ENCODE results near the gene SHKBP1.
A peak's percentile ranks its signal among the peaks of the same experiment; 100 is the strongest.

The SHKBP1 gene

GRCh38 chr19:40565910-40566495, 10.7 kb upstream of the SHKBP1 start:
- H3K4me3 ChIP-seq: no peak overlapping the region
- H3K27me3 ChIP-seq (ENCODE audit: low read depth): peaks cover 5% of the 10 kb centered on the region; the same call in 1 of the 2 replicates
- H3K9me3 ChIP-seq: no peaks in the 10 kb centered on the region
- in situ Hi-C loops (cut with MboI; ENCODE audit: low sequenced_read_pairs): no loop called here
- no peak for DNase-seq (ENCODE audit: low spot score in 2 of 2)
- H3K36me3 ChIP-seq (replicated peaks): no peaks in the 10 kb centered on the region
- peaks cover 4% of the 10 kb centered on the region; the same call in 1 of the 2 replicates for H3K4me1 ChIP-seq

- in situ Hi-C loops (cut with MboI; ENCODE audit: low sequenced_read_pairs): no loop called here
- H3K4me1 ChIP-seq: peaks cover 4% of the 10 kb centered on the region; the same call in 1 of the 2 replicates
- H3K27me3 ChIP-seq (ENCODE audit: low read depth): no peaks in the 10 kb centered on the region
- no peak for DNase-seq (ENCODE audit: low spot score in 2 of 2)
- H3K9me3 ChIP-seq: no peaks in the 10 kb centered on the region
- no peak overlapping the region for H3K4me3 ChIP-seq
- no peaks in the 10 kb centered on the region for H3K36me3 ChIP-seq (replicated peaks)
Measured at GRCh38 chr19:40567040-40567749, 9.5 kb upstream of the SHKBP1 start.

GRCh38 chr19:40567750-40568494, 8.8 kb upstream of the SHKBP1 start:
- in situ Hi-C loops (cut with MboI; ENCODE audit: low sequenced_read_pairs): no loop called here
- H3K4me3 ChIP-seq: no peak overlapping the region
- H3K27me3 ChIP-seq (ENCODE audit: low read depth): no peaks in the 10 kb centered on the region
- no peak for DNase-seq (ENCODE audit: low spot score in 2 of 2)
- no peaks in the 10 kb centered on the region for H3K36me3 ChIP-seq (replicated peaks)
- H3K9me3 ChIP-seq: no peaks in the 10 kb centered on the region
- H3K4me1 ChIP-seq: peaks cover 4% of the 10 kb centered on the region; the same call in 1 of the 2 replicates

GRCh38 chr19:40570313-40571004, 6.2 kb upstream of the SHKBP1 start:
- Histone ChIP-seq H3K9me3 (no peaks in the 10 kb centered on the region), H3K27me3 (ENCODE audit: low read depth) (no peaks in the 10 kb centered on the region), H3K36me3 (replicated peaks) (no peaks in the 10 kb centered on the region), H3K4me3 (peak overlapping the region; percentile 29), H3K4me1 (peaks cover 4% of the 10 kb centered on the region; the same call in 1 of the 2 replicates)
- peak; percentile 97 to 100 for DNase-seq (ENCODE audit: low spot score in 2 of 2)
- in situ Hi-C loops (cut with MboI; ENCODE audit: low sequenced_read_pairs): no loop called here

GRCh38 chr19:40571005-40571318, 5.7 kb upstream of the SHKBP1 start:
- no peak for DNase-seq (ENCODE audit: low spot score in 2 of 2)
- Histone ChIP-seq H3K9me3 (no peaks in the 10 kb centered on the region), H3K36me3 (replicated peaks) (no peaks in the 10 kb centered on the region), H3K4me1 (peaks cover 6% of the 10 kb centered on the region; the same call in 1 of the 2 replicates), H3K4me3 (no peak overlapping the region), H3K27me3 (ENCODE audit: low read depth) (no peaks in the 10 kb centered on the region)
- in situ Hi-C loops (cut with MboI; ENCODE audit: low sequenced_read_pairs): no loop called here

- Histone ChIP-seq H3K9me3 (no peaks in the 10 kb centered on the region), H3K36me3 (replicated peaks) (no peaks in the 10 kb centered on the region), H3K4me1 (peaks cover 8% of the 10 kb centered on the region; the same call in 1 of the 2 replicates), H3K4me3 (no peak overlapping the region), H3K27me3 (ENCODE audit: low read depth) (no peaks in the 10 kb centered on the region)
- DNase-seq (ENCODE audit: low spot score in 2 of 2): no peak
- in situ Hi-C loops (cut with MboI; ENCODE audit: low sequenced_read_pairs): no loop called here
Measured at GRCh38 chr19:40571831-40572495, 4.7 kb upstream of the SHKBP1 start.

- Histone ChIP-seq H3K9me3 (no peaks in the 10 kb centered on the region), H3K4me1 (peaks cover 4% of the 10 kb centered on the region), H3K4me3 (no peak overlapping the region), H3K36me3 (replicated peaks) (peaks cover 9% of the 10 kb centered on the region), H3K27me3 (ENCODE audit: low read depth) (no peaks in the 10 kb centered on the region)
- DNase-seq (ENCODE audit: low spot score in 2 of 2): no peak
- in situ Hi-C loops (cut with MboI; ENCODE audit: low sequenced_read_pairs): no loop called here
Measured at GRCh38 chr19:40575326-40575725, 1.3 kb upstream of the SHKBP1 start.

- Histone ChIP-seq H3K4me3 (peak overlapping the region; percentile 86), H3K9me3 (no peaks in the 10 kb centered on the region), H3K36me3 (replicated peaks) (peaks cover 18% of the 10 kb centered on the region), H3K27me3 (ENCODE audit: low read depth) (no peaks in the 10 kb centered on the region), H3K4me1 (peaks cover 4% of the 10 kb centered on the region)
- peak in 1 of 2 experiments; percentile 67 for DNase-seq (ENCODE audit: low spot score in 2 of 2)
- in situ Hi-C loops (cut with MboI; ENCODE audit: low sequenced_read_pairs): no loop called here
Measured at GRCh38 chr19:40576151-40576584, 505 bp upstream of the SHKBP1 start.

- peaks cover 4% of the 10 kb centered on the region for H3K4me1 ChIP-seq
- in situ Hi-C loops (cut with MboI; ENCODE audit: low sequenced_read_pairs): no loop called here
- no peaks in the 10 kb centered on the region for H3K27me3 ChIP-seq (ENCODE audit: low read depth)
- H3K4me3 ChIP-seq: no peak overlapping the region
- H3K36me3 ChIP-seq (replicated peaks): peaks cover 25% of the 10 kb centered on the region
- no peaks in the 10 kb centered on the region for H3K9me3 ChIP-seq
- peak; percentile 54 to 62 for DNase-seq (ENCODE audit: low spot score in 2 of 2)
Measured at GRCh38 chr19:40578442-40578908, 1.8 kb downstream of the SHKBP1 start.

- in situ Hi-C loops (cut with MboI; ENCODE audit: low sequenced_read_pairs): no loop called here
- Histone ChIP-seq H3K27me3 (ENCODE audit: low read depth) (no peaks in the 10 kb centered on the region), H3K4me3 (no peak overlapping the region), H3K4me1 (peaks cover 4% of the 10 kb centered on the region), H3K9me3 (no peaks in the 10 kb centered on the region), H3K36me3 (replicated peaks) (peaks cover 32% of the 10 kb centered on the region)
- no peak for DNase-seq (ENCODE audit: low spot score in 2 of 2)
Measured at GRCh38 chr19:40580619-40581018, 3.9 kb downstream of the SHKBP1 start.

- Histone ChIP-seq H3K27me3 (ENCODE audit: low read depth) (no peaks in the 10 kb centered on the region), H3K36me3 (replicated peaks) (peaks cover 33% of the 10 kb centered on the region), H3K9me3 (no peaks in the 10 kb centered on the region), H3K4me1 (no peaks in the 10 kb centered on the region; the same call in 1 of the 2 replicates), H3K4me3 (no peak overlapping the region)
- no peak for DNase-seq (ENCODE audit: low spot score in 2 of 2)
- in situ Hi-C loops (cut with MboI; ENCODE audit: low sequenced_read_pairs): no loop called here
Measured at GRCh38 chr19:40581531-40581930, 4.9 kb downstream of the SHKBP1 start.

- in situ Hi-C loops (cut with MboI; ENCODE audit: low sequenced_read_pairs): no loop called here
- no peak for DNase-seq (ENCODE audit: low spot score in 2 of 2)
- H3K9me3 ChIP-seq: no peaks in the 10 kb centered on the region
- no peaks in the 10 kb centered on the region; the same call in 1 of the 2 replicates for H3K4me1 ChIP-seq
- no peaks in the 10 kb centered on the region for H3K27me3 ChIP-seq (ENCODE audit: low read depth)
- peaks cover 43% of the 10 kb centered on the region for H3K36me3 ChIP-seq (replicated peaks)
- no peak overlapping the region for H3K4me3 ChIP-seq
Measured at GRCh38 chr19:40582467-40582866, 5.8 kb downstream of the SHKBP1 start.

- Histone ChIP-seq H3K9me3 (no peaks in the 10 kb centered on the region), H3K27me3 (ENCODE audit: low read depth) (no peaks in the 10 kb centered on the region), H3K4me1 (no peaks in the 10 kb centered on the region; the same call in 1 of the 2 replicates), H3K4me3 (no peak overlapping the region), H3K36me3 (replicated peaks) (peaks cover 40% of the 10 kb centered on the region)
- in situ Hi-C loops (cut with MboI; ENCODE audit: low sequenced_read_pairs): no loop called here
- no peak for DNase-seq (ENCODE audit: low spot score in 2 of 2)
Measured at GRCh38 chr19:40583283-40583682, 6.6 kb downstream of the SHKBP1 start.
